ENCODE measurements around the gene EIPR1. TPM values are rescaled to one million over a fixed set of nuclear protein-coding genes. Genes with fewer than 3 reads are reported as not detected.

EIPR1 gene
- polyA plus RNA-seq, 1 donor (not counting 4 experiments of a cell fraction or from before 2014, with no cell fraction given): 44.3 TPM

DNA sequence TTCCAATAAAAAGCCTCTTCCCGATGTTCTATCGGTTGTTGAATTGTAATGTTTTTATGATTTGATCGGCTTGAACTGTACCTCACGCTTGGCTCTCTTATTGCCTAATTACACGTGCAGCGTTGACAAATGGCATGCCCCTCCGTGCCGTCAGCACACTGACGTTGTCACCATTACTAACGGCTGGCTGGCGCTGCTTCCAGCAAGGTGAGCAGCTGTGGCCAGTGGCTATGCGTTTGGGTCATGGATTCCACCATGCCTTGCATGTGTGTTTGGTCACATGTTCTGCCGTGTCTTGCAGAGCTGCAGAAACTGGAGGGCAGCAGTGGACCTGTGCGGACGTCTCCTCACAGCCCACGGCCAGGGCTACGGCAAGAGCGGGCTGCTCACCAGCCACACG, 44.0 kb upstream of the EIPR1 start:
- Histone ChIP-seq H3K4me3 (ENCODE audit: control insufficient read depth in 2 of 3, extremely low read depth in 1 of 3, insufficient read depth in 2 of 3, low read depth in 1 of 3, low read length in 3 of 3) (no peak overlapping the region), H3K9me3 (ENCODE audit: control insufficient read depth, low read depth, low read length) (no peaks in the 10 kb centered on the region), H3K4me2 (ENCODE audit: control insufficient read depth, extremely low read depth, insufficient read depth, low read depth, low read length) (no peak overlapping the region), H3K9me1 (ENCODE audit: control insufficient read depth, extremely low read depth, insufficient read depth, low read length) (no peaks in the 10 kb centered on the region), H3K4me1 (ENCODE audit: control insufficient read depth, extremely low read depth, insufficient read depth, low read length) (no peaks in the 10 kb centered on the region), H3K36me3 (ENCODE audit: control insufficient read depth in 2 of 2, extremely low read depth in 1 of 2, insufficient read depth in 2 of 2, low read length in 2 of 2) (peaks cover 31 to 40% of the 10 kb centered on the region in 2 experiments), H3K27ac (ENCODE audit: control insufficient read depth, insufficient read depth, low read length) (no peak overlapping the region), H4K20me1 (ENCODE audit: control insufficient read depth, extremely low read depth, insufficient read depth, low read length) (no peaks in the 10 kb centered on the region), H3K27me3 (ENCODE audit: control insufficient read depth, extremely low read depth, insufficient read depth, low read length) (no peaks in the 10 kb centered on the region), H3K9ac (ENCODE audit: control insufficient read depth, extremely low read depth, insufficient read depth, low read length) (no peak overlapping the region), H3K79me2 (ENCODE audit: control insufficient read depth, insufficient read depth, low read length) (peaks cover 3% of the 10 kb centered on the region), H2AFZ (ENCODE audit: control insufficient read depth, low read length) (no peak overlapping the region)
- TF ChIP-seq EZH2 (IDR thresholded peaks at IDR 0.05; ENCODE audit: low read length) (no peak), CTCF (optimal IDR thresholded peaks at IDR 0.05 in 1 of 3, IDR thresholded peaks at IDR 0.05 in 1 of 3, conservative IDR thresholded peaks at IDR 0.05 in 1 of 3; ENCODE audit: extremely low read depth in 1 of 3, insufficient read depth in 2 of 3, low read length in 3 of 3) (no peak)
- dilution Hi-C loops (cut with MboI; ENCODE audit: extremely low pct_ligation_motif_present, low sequenced_read_pairs): no loop called here
- DNase-seq (ENCODE audit: low read depth, low spot score) (no peak), FAIRE-seq (no peak)

DNA sequence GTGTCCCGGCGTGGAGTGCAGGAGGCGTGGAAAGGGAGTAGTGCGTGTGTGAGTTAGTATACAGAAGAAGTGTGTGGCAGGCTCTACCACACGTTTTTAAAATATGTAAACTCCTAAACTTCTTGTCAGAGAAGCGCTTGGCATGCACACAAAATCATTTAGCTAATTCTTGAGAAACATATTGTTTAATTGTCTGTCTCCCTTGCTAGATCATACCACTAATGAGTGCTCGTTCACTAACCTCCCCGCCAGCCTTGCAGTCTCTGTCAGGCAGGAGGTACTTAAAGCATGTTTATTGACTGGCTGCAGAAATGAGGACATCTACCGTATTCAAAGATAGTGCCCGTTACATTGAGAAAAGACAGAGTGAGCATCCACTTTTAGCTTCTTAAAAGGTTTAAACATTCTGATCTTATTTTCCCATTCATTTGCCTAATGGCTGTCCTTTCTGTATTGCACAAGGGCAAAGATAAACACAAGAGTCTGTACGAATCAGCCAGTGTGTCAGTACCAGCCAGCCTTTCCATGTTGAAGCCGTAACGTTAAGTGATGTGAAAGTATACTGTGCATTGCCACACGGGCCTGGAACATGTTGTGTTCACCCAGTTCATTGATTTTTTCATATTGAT, 43.3 kb upstream of the EIPR1 start:
- Histone ChIP-seq H2AFZ (ENCODE audit: control insufficient read depth, low read length) (no peak overlapping the region), H3K79me2 (ENCODE audit: control insufficient read depth, insufficient read depth, low read length) (peaks cover 2% of the 10 kb centered on the region), H4K20me1 (ENCODE audit: control insufficient read depth, extremely low read depth, insufficient read depth, low read length) (no peaks in the 10 kb centered on the region), H3K9me1 (ENCODE audit: control insufficient read depth, extremely low read depth, insufficient read depth, low read length) (no peaks in the 10 kb centered on the region), H3K9ac (ENCODE audit: control insufficient read depth, extremely low read depth, insufficient read depth, low read length) (no peak overlapping the region), H3K4me2 (ENCODE audit: control insufficient read depth, extremely low read depth, insufficient read depth, low read depth, low read length) (no peak overlapping the region), H3K4me3 (ENCODE audit: control insufficient read depth in 2 of 3, extremely low read depth in 1 of 3, insufficient read depth in 2 of 3, low read depth in 1 of 3, low read length in 3 of 3) (no peak overlapping the region), H3K36me3 (ENCODE audit: control insufficient read depth in 2 of 2, extremely low read depth in 1 of 2, insufficient read depth in 2 of 2, low read length in 2 of 2) (peaks cover 27 to 35% of the 10 kb centered on the region in 2 experiments), H3K4me1 (ENCODE audit: control insufficient read depth, extremely low read depth, insufficient read depth, low read length) (no peaks in the 10 kb centered on the region), H3K27me3 (ENCODE audit: control insufficient read depth, extremely low read depth, insufficient read depth, low read length) (no peaks in the 10 kb centered on the region), H3K27ac (ENCODE audit: control insufficient read depth, insufficient read depth, low read length) (no peak overlapping the region), H3K9me3 (ENCODE audit: control insufficient read depth, low read depth, low read length) (no peaks in the 10 kb centered on the region)
- dilution Hi-C loops (cut with MboI; ENCODE audit: extremely low pct_ligation_motif_present, low sequenced_read_pairs): no loop called here
- DNase-seq (ENCODE audit: low read depth, low spot score): no peak
- no peak for TF ChIP-seq EZH2 (IDR thresholded peaks at IDR 0.05; ENCODE audit: low read length)
- no peak for TF ChIP-seq CTCF (optimal IDR thresholded peaks at IDR 0.05 in 1 of 3, IDR thresholded peaks at IDR 0.05 in 1 of 3, conservative IDR thresholded peaks at IDR 0.05 in 1 of 3; ENCODE audit: extremely low read depth in 1 of 3, insufficient read depth in 2 of 3, low read length in 3 of 3)
- no peak for FAIRE-seq
